Activated T-cell treated with anti-CD3 and anti-CD28 coated beads, Interleukin-2, amount 50 U/mL, for 48 hours (primary cell): ENCODE results near the gene PRSS22.

ENCODE experiments used
- DNase-seq, 2 experiments: peaks; one replicate each; pipeline ENCODE4 v3.0.0-alpha.2; 2020

The PRSS22 gene

GRCh38 chr16:2879854-2880508 is 22.0 kb upstream of the PRSS22 start:
- DNase-seq: no peak

- peak; percentile 74 to 83 for DNase-seq
These were observed 17.0 kb upstream of the PRSS22 start for GRCh38 chr16:2874912-2875362.

GRCh38 chr16:2874032-2874911 is 16.3 kb upstream of the PRSS22 start:
- no peak for DNase-seq

- DNase-seq: no peak
These were observed 14.0 kb upstream of the PRSS22 start for GRCh38 chr16:2871926-2872325.

- peak; percentile 99 for DNase-seq
These were observed 10.2 kb upstream of the PRSS22 start for GRCh38 chr16:2867987-2868789.

GRCh38 chr16:2867661-2867986 is 9.7 kb upstream of the PRSS22 start:
- DNase-seq: no peak

- no peak for DNase-seq
These were observed 8.5 kb upstream of the PRSS22 start for GRCh38 chr16:2866431-2866830.

- DNase-seq: no peak
These were observed 7.7 kb upstream of the PRSS22 start for GRCh38 chr16:2865651-2866050.

GRCh38 chr16:2860826-2861567 is 3.0 kb upstream of the PRSS22 start:
- no peak for DNase-seq

- DNase-seq: no peak
These were observed 1.8 kb upstream of the PRSS22 start for GRCh38 chr16:2859686-2860265.

GRCh38 chr16:2858245-2859025 is 465 bp upstream of the PRSS22 start:
- DNase-seq: no peak

- no peak for DNase-seq
These were observed 1.1 kb downstream of the PRSS22 start for GRCh38 chr16:2856686-2857450.

- peak; percentile 51 to 66 for DNase-seq
These were observed 1.8 kb downstream of the PRSS22 start for GRCh38 chr16:2856061-2856670.

- DNase-seq: no peak
These were observed 2.4 kb downstream of the PRSS22 start for GRCh38 chr16:2855536-2855935.

- peak; percentile 55 to 59 for DNase-seq
These were observed 3.2 kb downstream of the PRSS22 start for GRCh38 chr16:2854700-2855309.

GRCh38 chr16:2853531-2854073 is 4.4 kb downstream of the PRSS22 start:
- DNase-seq: no peak

- no peak for DNase-seq
These were observed 5.1 kb downstream of the PRSS22 start for GRCh38 chr16:2852731-2853507.

GRCh38 chr16:2852003-2852730 is 5.8 kb downstream of the PRSS22 start:
- no peak for DNase-seq
